CD4-positive, alpha-beta T cell (primary cell): ENCODE data around the gene MYH14. TPM values are rescaled to one million over a fixed set of nuclear protein-coding genes. Genes with fewer than 3 reads are reported as not detected.
A peak's percentile ranks its signal among the peaks of the same experiment; 100 is the strongest.

Experiments
- ATAC-seq: fragments of 200-7000 bp; cut with Tn5 transposase; one replicate; pipeline ENCODE4 v1.10.0; 2022; ENCODE audit warnings: mild to moderate bottlenecking; ENCODE audit not compliant: poor library complexity
- CTCF ChIA-PET: fragments of 350-600 bp; sonication (Branson Sonifier 250); formaldehyde crosslinking; loops from one replicate; lab custom pipeline; 2021; ENCODE audit warnings: antibody characterized with exemption, inconsistent platforms; lab: Charles Lee
- POLR2A ChIA-PET: fragments of 350-600 bp; sonication (Branson Sonifier 250); formaldehyde crosslinking; loops from one replicate; lab custom pipeline; 2021; ENCODE audit warnings: antibody characterized with exemption, inconsistent platforms; lab: Charles Lee
- DNase-seq, 14 experiments: peaks; one replicate each; pipeline ENCODE4 v3.0.0-alpha.2; 2013 to 2020; ENCODE audit warnings: mixed read lengths in 2 of 14
- H3K27ac ChIP-seq, 2 donors: one replicate each; pipeline versions ENCODE4 v1.5.1 to v1.7.0; 2013; ENCODE audit warnings: low read length in 2 of 2, low read depth in 1 of 2, mild to moderate bottlenecking in 1 of 2
- H3K27me3 ChIP-seq, 2 experiments: 1 replicate in 1 of 2; 2 replicates in 1 of 2; pipeline versions ENCODE4 v1.6.1 to v1.7.0; 2013; ENCODE audit warnings: low read length in 2 of 2, control low read depth in 1 of 2, mild to moderate bottlenecking in 1 of 2, moderate library complexity in 1 of 2; ENCODE audit not compliant: insufficient read depth in 2 of 2, control insufficient read depth in 1 of 2
- H3K36me3 ChIP-seq: one replicate; pipeline ENCODE4 v1.6.1; 2013; ENCODE audit warnings: low read length, control low read depth; ENCODE audit not compliant: insufficient read depth
- H3K4me1 ChIP-seq: one replicate; pipeline ENCODE4 v1.6.1; 2013; ENCODE audit warnings: low read length, control low read depth; ENCODE audit not compliant: insufficient read depth
- H3K4me3 ChIP-seq: one replicate; pipeline ENCODE4 v1.5.1; 2013; ENCODE audit warnings: mild to moderate bottlenecking, low read length, moderate library complexity
- H3K9me3 ChIP-seq, 2 experiments: 1 replicate in 1 of 2; 2 replicates in 1 of 2; pipeline versions ENCODE4 v1.6.1 to v1.7.0; 2013; ENCODE audit warnings: low read length in 2 of 2, mild to moderate bottlenecking in 2 of 2, control low read depth in 1 of 2, moderate library complexity in 1 of 2; ENCODE audit not compliant: control insufficient read depth in 1 of 2, insufficient read depth in 1 of 2
- H3K27ac Mint-ChIP-seq: one replicate; pipeline ENCODE4 v1.8.0; 2020; ENCODE audit warnings: mixed read lengths
- H3K27me3 Mint-ChIP-seq: one replicate; pipeline ENCODE4 v1.8.0; 2021; ENCODE audit warnings: mixed read lengths
- H3K36me3 Mint-ChIP-seq: one replicate; pipeline ENCODE4 v1.8.0; 2021; ENCODE audit warnings: low read depth, mixed read lengths
- H3K4me1 Mint-ChIP-seq: one replicate; pipeline ENCODE4 v1.8.0; 2021; ENCODE audit warnings: low read depth, mixed read lengths
- H3K4me3 Mint-ChIP-seq: one replicate; pipeline ENCODE4 v1.8.0; 2020; ENCODE audit warnings: mild to moderate bottlenecking, mixed read lengths
- H3K9me3 Mint-ChIP-seq: one replicate; pipeline ENCODE4 v1.8.0; 2020; ENCODE audit warnings: mixed read lengths
- CTCF ChIP-seq: fragments of 200-600 bp; IDR thresholded peaks from one replicate; pipeline ENCODE4 v1.8.0; 2022; ENCODE audit warnings: antibody characterized with exemption, mild to moderate bottlenecking
- intact Hi-C, 2 experiments: fragments of 100-400 bp; cut with DNase I in 1 of 2; cut with micrococcal nuclease in 1 of 2; formaldehyde crosslinking; loops; one replicate each; pipeline versions ENCODE4 v1.15.1 to v1.9.0; 2023 to 2025; cut with DNase I, micrococcal nuclease
- total RNA-seq, 174 experiments: library from RNA in 2 of 174; stranded (reverse) in 2 of 174; gene quantifications; one replicate each; pipeline ENCODE4 v1.2.3 and lab custom pipeline; 2021 to 2026

MYH14 gene
- total RNA-seq, 2 experiments from 2014 or later = not detected

- DNase-seq = no peak
- H3K4me1 Mint-ChIP-seq = peaks cover 59% of the 10 kb centered on the region
Measured at GRCh38 chr19:50327013-50327412, 123.6 kb downstream of the MYH14 start.

GRCh38 chr19:50327461-50328223 lies 124.2 kb downstream of the MYH14 start:
- CTCF ChIA-PET = interaction anchor here (3.3 kb wide), 1 partner anchor 30 kb away, joined by 10 read pairs; no protein-coding TSS in a partner anchor
- peaks cover 67% of the 10 kb centered on the region for H3K4me1 ChIP-seq
- peak overlapping the region; percentile 59 for H3K4me3 Mint-ChIP-seq
- POLR2A ChIA-PET = no interaction called here
- H3K4me1 Mint-ChIP-seq = peaks cover 66% of the 10 kb centered on the region
- peaks cover 6 to 40% of the 10 kb centered on the region in 2 experiments for H3K9me3 ChIP-seq
- TF ChIP-seq CTCF = no peak
- H3K27me3 Mint-ChIP-seq = peaks cover 66% of the 10 kb centered on the region
- H3K4me3 ChIP-seq = no peak overlapping the region
- no peaks in the 10 kb centered on the region for H3K9me3 Mint-ChIP-seq
- DNase-seq (peak in 1 of 14 experiments; percentile 38), ATAC-seq (no peak)
- no peaks in the 10 kb centered on the region for H3K36me3 ChIP-seq
- H3K27ac ChIP-seq = no peak overlapping the region
- peaks cover 51 to 58% of the 10 kb centered on the region in 2 experiments for H3K27me3 ChIP-seq
- H3K27ac Mint-ChIP-seq = no peak overlapping the region
- intact Hi-C loops = loop anchor here in 1 of 2 experiments (5.0 kb wide), 1 partner anchor 300 kb away; the partner anchor contains the start of genes VRK3 and ZNF473
- no peaks in the 10 kb centered on the region for H3K36me3 Mint-ChIP-seq

More at GRCh38 chr19:50327013-50327412, 123.6 kb downstream of the MYH14 start:
- ChIA-PET POLR2A (no interaction called here), CTCF (no interaction called here)
- Mint-ChIP-seq H3K9me3 (no peaks in the 10 kb centered on the region), H3K27me3 (peaks cover 64% of the 10 kb centered on the region), H3K36me3 (no peaks in the 10 kb centered on the region), H3K4me3 (peak overlapping the region; percentile 59), H3K27ac (no peak overlapping the region)
- Histone ChIP-seq H3K4me3 (no peak overlapping the region), H3K36me3 (no peaks in the 10 kb centered on the region), H3K9me3 (peaks cover 6 to 38% of the 10 kb centered on the region in 2 experiments), H3K27me3 (peaks cover 45 to 51% of the 10 kb centered on the region in 2 experiments), H3K27ac (no peak overlapping the region), H3K4me1 (peaks cover 61% of the 10 kb centered on the region)
- TF ChIP-seq CTCF = no peak
- no peak for ATAC-seq
- intact Hi-C loops = loop anchor here in 1 of 2 experiments (5.0 kb wide), 1 partner anchor 300 kb away; the partner anchor contains the start of genes VRK3 and ZNF473

- no peak for TF ChIP-seq CTCF
- DNase-seq = peak in 2 of 14 experiments; percentile 51 to 58
- Histone ChIP-seq H3K4me3 (peak overlapping the region; percentile 28), H3K36me3 (no peaks in the 10 kb centered on the region), H3K27ac (no peak overlapping the region), H3K27me3 (peaks cover 58 to 64% of the 10 kb centered on the region in 2 experiments), H3K4me1 (peaks cover 74% of the 10 kb centered on the region), H3K9me3 (peaks cover 6 to 47% of the 10 kb centered on the region in 2 experiments)
- intact Hi-C loops = loop anchor here in 1 of 2 experiments (5.0 kb wide), 1 partner anchor 301 kb away; the partner anchor contains the start of genes VRK3 and ZNF473
- no peak overlapping the region for H3K4me3 Mint-ChIP-seq
- peaks cover 71% of the 10 kb centered on the region for H3K4me1 Mint-ChIP-seq
- ATAC-seq = no peak
- no peaks in the 10 kb centered on the region for H3K9me3 Mint-ChIP-seq
- no peak overlapping the region for H3K27ac Mint-ChIP-seq
- peaks cover under 1% of the 10 kb centered on the region for H3K36me3 Mint-ChIP-seq
- CTCF ChIA-PET = interaction anchor here (0.5 to 3.3 kb wide), 2 partner anchors 29 to 1328 kb away, joined by 3 to 10 read pairs; no protein-coding TSS in a partner anchor
- POLR2A ChIA-PET = interaction anchor here (1.5 to 1.7 kb wide), 2 partner anchors 29 to 476 kb away, joined by 5 to 15 read pairs; no protein-coding TSS in a partner anchor
- peaks cover 70% of the 10 kb centered on the region for H3K27me3 Mint-ChIP-seq
Measured at GRCh38 chr19:50328224-50328872, 124.9 kb downstream of the MYH14 start.
